ACHN (cell line): ENCODE results near the gene MEGF11.

ENCODE experiments used
- DNase-seq: peaks from one replicate; pipeline ENCODE4 v3.0.0-alpha.2; 2015
- in situ Hi-C: cut with HindIII; loops from 2 replicates; pipeline ENCODE4 v1.10.0; 2017; ENCODE audit warnings: low sequenced_read_pairs, low pct_ligation_motif_present, low pct_unique_long_range_greater_than_20kb

MEGF11 gene

GRCh38 chr15:66110864-66111263 is 142.7 kb downstream of the MEGF11 start:
- no peak for DNase-seq
- in situ Hi-C loops: no loop called here

GRCh38 chr15:66109826-66110225 is 143.7 kb downstream of the MEGF11 start:
- DNase-seq: no peak
- in situ Hi-C loops: no loop called here

- DNase-seq: no peak
- in situ Hi-C loops: no loop called here
These were observed 144.9 kb downstream of the MEGF11 start for GRCh38 chr15:66108483-66109265.

- in situ Hi-C loops: no loop called here
These were observed 146.5 kb downstream of the MEGF11 start for GRCh38 chr15:66107070-66107469.

GRCh38 chr15:66105286-66106265 is 148.0 kb downstream of the MEGF11 start:
- no peak for DNase-seq
- in situ Hi-C loops: no loop called here

More at GRCh38 chr15:66107070-66107469, 146.5 kb downstream of the MEGF11 start:
- no peak for DNase-seq

- no peak for DNase-seq
- in situ Hi-C loops: no loop called here
These were observed 150.3 kb downstream of the MEGF11 start for GRCh38 chr15:66103293-66103590.

- in situ Hi-C loops: no loop called here
- no peak for DNase-seq
These were observed 150.8 kb downstream of the MEGF11 start for GRCh38 chr15:66102563-66103292.

GRCh38 chr15:66101715-66102395 is 151.7 kb downstream of the MEGF11 start:
- DNase-seq: no peak
- in situ Hi-C loops: no loop called here

- in situ Hi-C loops: no loop called here
- DNase-seq: no peak
These were observed 152.8 kb downstream of the MEGF11 start for GRCh38 chr15:66100761-66101160.

- no peak for DNase-seq
- in situ Hi-C loops: no loop called here
These were observed 153.4 kb downstream of the MEGF11 start for GRCh38 chr15:66099950-66100671.

- DNase-seq: no peak
- in situ Hi-C loops: no loop called here
These were observed 155.6 kb downstream of the MEGF11 start for GRCh38 chr15:66098022-66098363.

GRCh38 chr15:66097151-66098021 is 156.2 kb downstream of the MEGF11 start:
- in situ Hi-C loops: no loop called here
- DNase-seq: no peak

GRCh38 chr15:66096688-66097058 is 156.9 kb downstream of the MEGF11 start:
- DNase-seq: no peak
- in situ Hi-C loops: no loop called here

- in situ Hi-C loops: no loop called here
- DNase-seq: no peak
These were observed 157.5 kb downstream of the MEGF11 start for GRCh38 chr15:66095871-66096687.

GRCh38 chr15:66094331-66094730 is 159.2 kb downstream of the MEGF11 start:
- DNase-seq: no peak
- in situ Hi-C loops: no loop called here
